SK-N-SH (cell line): Measurements from ENCODE around the gene LINGO3. TPM values are rescaled to one million over a fixed set of nuclear protein-coding genes. Genes with fewer than 3 reads are reported as not detected.

Experiments used
- CTCF ChIA-PET: fragments of 300-600, 350-600 bp; formaldehyde crosslinking; extraction: SDS; loops from one replicate; lab custom pipeline; 2021; lab: Yijun Ruan, JAX
- POLR2A ChIA-PET: fragments of 350-600 bp; sonication (Branson Sonifier 250); formaldehyde crosslinking; extraction: SDS; loops from one replicate; lab custom pipeline; 2020; ENCODE audit warnings: antibody characterized with exemption, inconsistent platforms; lab: Yijun Ruan, JAX
- DNase-seq: peaks from one replicate; pipeline ENCODE4 v3.0.0; 2012
- H2AFZ ChIP-seq: fragments of 200-600 bp; sonication (generic); 2 replicates; pipeline ENCODE4 v1.8.1; 2016; ENCODE audit warnings: antibody characterized with exemption, mild to moderate bottlenecking, low read depth
- H3F3A ChIP-seq: fragments of 200-600 bp; sonication (generic); replicated peaks from 2 replicates; pipeline ENCODE3; 2016; ENCODE audit warnings: antibody characterized with exemption, mild to moderate bottlenecking; ENCODE audit not compliant: insufficient read depth
- H3K27ac ChIP-seq, 2 experiments: fragments of 200-500 bp in 1 of 2; fragments of 200-600 bp in 1 of 2; sonication (Bioruptor generic) in 1 of 2; sonication (generic), shearing (Covaris generic) in 1 of 2; 2 replicates each; pipeline versions ENCODE4 v1.5.1 to v1.6.1; 2014 to 2016; ENCODE audit warnings: low read depth in 2 of 2, inconsistent platforms in 1 of 2, low read length in 1 of 2, mild to moderate bottlenecking in 1 of 2, mixed read lengths in 1 of 2
- H3K27me3 ChIP-seq: fragments of 200-600 bp; sonication (generic), shearing (Covaris generic); 2 replicates; pipeline ENCODE4 v1.6.1; 2016; ENCODE audit warnings: mixed run types; ENCODE audit not compliant: insufficient read depth
- H3K36me3 ChIP-seq, 2 experiments: fragments of 200-500 bp in 1 of 2; fragments of 200-600 bp in 1 of 2; sonication (Bioruptor generic) in 1 of 2; sonication (generic) in 1 of 2; replicated peaks in 1 of 2; 2 replicates each; pipeline versions ENCODE3 to v1.5.1; 2014 to 2016; ENCODE audit warnings: low read length in 1 of 2, mild to moderate bottlenecking in 1 of 2; ENCODE audit not compliant: insufficient read depth in 2 of 2, control insufficient read depth in 1 of 2
- H3K4me1 ChIP-seq, 2 experiments: fragments of 200-500 bp in 1 of 2; fragments of 200-600 bp in 1 of 2; sonication (Bioruptor generic) in 1 of 2; sonication (generic), shearing (Covaris generic) in 1 of 2; 2 replicates each; pipeline versions ENCODE4 v1.5.1 to v1.6.1; 2014 to 2016; ENCODE audit warnings: low read depth in 1 of 2, low read length in 1 of 2, mixed run types in 1 of 2; ENCODE audit not compliant: insufficient read depth in 2 of 2, control insufficient read depth in 1 of 2
- H3K4me2 ChIP-seq: fragments of 200-600 bp; sonication (generic), shearing (Covaris generic); 2 replicates; pipeline ENCODE4 v1.6.1; 2017; ENCODE audit warnings: mixed run types
- H3K4me3 ChIP-seq, 2 experiments: fragments of 200-500 bp in 1 of 2; fragments of 200-600 bp in 1 of 2; sonication (Bioruptor generic) in 1 of 2; sonication (generic), shearing (Covaris generic) in 1 of 2; 2 replicates each; pipeline versions ENCODE4 v1.5.1 to v1.8.1; 2014 to 2016; ENCODE audit warnings: low read depth in 2 of 2, inconsistent platforms in 1 of 2, low read length in 1 of 2, mild to moderate bottlenecking in 1 of 2, mixed read lengths in 1 of 2, moderate library complexity in 1 of 2
- H3K79me2 ChIP-seq: fragments of 200-600 bp; sonication (generic); 2 replicates; pipeline ENCODE4 v1.8.1; 2017; ENCODE audit warnings: mild to moderate bottlenecking; ENCODE audit not compliant: insufficient read depth
- H3K9ac ChIP-seq: fragments of 200-600 bp; sonication (generic); 2 replicates; pipeline ENCODE4 v1.6.1; 2017; ENCODE audit warnings: mixed run types
- H3K9me2 ChIP-seq: fragments of 200-600 bp; sonication (generic); 2 replicates; pipeline ENCODE4 v1.6.1; 2017; ENCODE audit warnings: mixed run types
- H3K9me3 ChIP-seq: fragments of 200-600 bp; sonication (generic); 2 replicates; pipeline ENCODE4 v1.6.1; 2017; ENCODE audit warnings: mixed run types, mild to moderate bottlenecking, moderate library complexity
- H4K20me1 ChIP-seq: fragments of 200-600 bp; sonication (generic); 2 replicates; pipeline ENCODE4 v1.6.1; 2017; ENCODE audit warnings: mild to moderate bottlenecking, mixed run types; ENCODE audit not compliant: insufficient read depth
- EZH2phosphoT487 ChIP-seq: fragments of 200-600 bp; sonication (generic); IDR thresholded peaks from 2 replicates; pipeline ENCODE4 v1.6.1; 2017; ENCODE audit warnings: low read depth, mixed run types, mild to moderate bottlenecking, antibody characterized with exemption, moderate library complexity, borderline replicate concordance
- FOSL2 ChIP-seq: IDR thresholded peaks from 2 replicates; pipeline ENCODE4 v1.4.0; 2012; ENCODE audit warnings: low read depth, mild to moderate bottlenecking, moderate library complexity, borderline replicate concordance
- FOXJ3 ChIP-seq: sonication (generic); formaldehyde crosslinking; IDR thresholded peaks from 2 replicates; pipeline ENCODE4 v1.5.1; 2020; ENCODE audit warnings: mild to moderate bottlenecking, missing genetic modification reagents
- GABPA ChIP-seq: IDR thresholded peaks from 2 replicates; pipeline ENCODE4 v1.4.0; 2012; ENCODE audit warnings: low read depth, mild to moderate bottlenecking
- GATA2 ChIP-seq: sonication (generic); formaldehyde crosslinking; IDR thresholded peaks from 2 replicates; pipeline ENCODE4 v1.5.0; 2020; ENCODE audit warnings: mild to moderate bottlenecking, missing genetic modification reagents
- JUND ChIP-seq: IDR thresholded peaks from 2 replicates; pipeline ENCODE4 v1.4.0; 2012
- MAX ChIP-seq: IDR thresholded peaks from 2 replicates; pipeline ENCODE4 v1.4.0; 2012; ENCODE audit warnings: low read depth
- POLR2AphosphoS5 ChIP-seq: IDR thresholded peaks from 2 replicates; pipeline ENCODE4 v1.6.1; 2012; ENCODE audit warnings: low read depth, low read length
- RAD21 ChIP-seq: IDR thresholded peaks from 2 replicates; pipeline ENCODE4 v1.6.1; 2012; ENCODE audit warnings: mild to moderate bottlenecking, low read length
- RFX5 ChIP-seq: IDR thresholded peaks from 2 replicates; pipeline ENCODE4 v1.6.1; 2012; ENCODE audit warnings: mild to moderate bottlenecking, improper control_type of control experiment, low read length
- RXRA ChIP-seq: IDR thresholded peaks from 2 replicates; pipeline ENCODE4 v1.4.0; 2012; ENCODE audit warnings: low read depth, mild to moderate bottlenecking, borderline replicate concordance
- SIN3A ChIP-seq: IDR thresholded peaks from 2 replicates; pipeline ENCODE4 v1.6.1; 2012; ENCODE audit warnings: low read depth, mild to moderate bottlenecking, low read length, moderate library complexity, borderline replicate concordance
- TAF1 ChIP-seq: IDR thresholded peaks from 2 replicates; pipeline ENCODE4 v1.6.1; 2012; ENCODE audit warnings: low read depth, mild to moderate bottlenecking, low read length, moderate library complexity, borderline replicate concordance
- TCF12 ChIP-seq: IDR thresholded peaks from 2 replicates; pipeline ENCODE4 v1.4.0; 2012
- USF1 ChIP-seq: IDR thresholded peaks from 2 replicates; pipeline ENCODE4 v1.4.0; 2012; ENCODE audit warnings: low read depth, borderline replicate concordance
- USF2 ChIP-seq: fragments of 150-350 bp; IDR thresholded peaks from 2 replicates; pipeline ENCODE4 v1.6.1; 2017; ENCODE audit warnings: antibody characterized with exemption, low read length, low read depth, borderline replicate concordance
- YY1 ChIP-seq: IDR thresholded peaks from 2 replicates; pipeline ENCODE4 v1.4.0; 2012; ENCODE audit warnings: low read depth, mild to moderate bottlenecking
- ZBTB33 ChIP-seq: IDR thresholded peaks from 2 replicates; pipeline ENCODE4 v1.4.0; 2012; ENCODE audit warnings: low read depth, borderline replicate concordance
- WGBS: methylation state at CpG from one replicate; pipeline ENCODE4 v1.1.6; 2017; ENCODE audit warnings: low lambda C conversion rate; 5-methylcytosine and 5-hydroxymethylcytosine counted together
- polyA plus RNA-seq, 3 experiments: library from polyadenylated mRNA; depleted of rRNA; stranded (reverse); fragments of >200 nt; gene quantifications; 2 replicates each; pipeline ENCODE4 v1.2.3, GENCODE V29; 2012

Gene LINGO3
- polyA plus RNA-seq, 1 of the 3 experiments (the other 2 are of a cell fraction): not detected

- Histone ChIP-seq H3K79me2 (peaks cover 32% of the 10 kb centered on the region), H3K4me1 (peaks cover 0 to 4% of the 10 kb centered on the region in 2 experiments; a peak in 2 of 4 replicates), H3K4me3 (no peak overlapping the region), H3K9me2 (no peaks in the 10 kb centered on the region), H3K36me3 (peaks cover 3 to 21% of the 10 kb centered on the region in 2 experiments), H3K9ac (no peak overlapping the region), H3K4me2 (no peak overlapping the region), H3F3A (no peaks in the 10 kb centered on the region), H2AFZ (no peak overlapping the region), H3K27me3 (no peaks in the 10 kb centered on the region), H3K27ac (no peak overlapping the region), H3K9me3 (no peaks in the 10 kb centered on the region), H4K20me1 (0 out of 2 replicates have a peak, but pooled peaks cover 8% of the 10 kb centered on the region)
- POLR2A ChIA-PET: no interaction called here
- CTCF ChIA-PET: interaction anchor here (1.3 to 3.7 kb wide), 2 partner anchors 49 to 313 kb away, joined by 3 to 16 read pairs; no protein-coding TSS in a partner anchor
- no peak for TF ChIP-seq ZBTB33
- no peak for TF ChIP-seq GABPA
- TF ChIP-seq JUND: no peak
- TF ChIP-seq USF1: no peak
- TF ChIP-seq TCF12: no peak
- TF ChIP-seq POLR2AphosphoS5: no peak
- no peak for TF ChIP-seq FOXJ3 (CRISPR knock-in tag)
- no peak for TF ChIP-seq FOSL2
- no peak for TF ChIP-seq MAX
- no peak for TF ChIP-seq USF2
- TF ChIP-seq SIN3A: no peak
- TF ChIP-seq TAF1: no peak
- TF ChIP-seq GATA2: no peak
- TF ChIP-seq RAD21: no peak
- no peak for TF ChIP-seq EZH2phosphoT487
- TF ChIP-seq RFX5: no peak
- TF ChIP-seq RXRA: no peak
- TF ChIP-seq YY1: no peak
- WGBS: 93% methylated on average over 15 of the region's 19 CpGs
- no peak for DNase-seq
Observed at GRCh38 chr19:2323707-2324106, 15.8 kb upstream of the LINGO3 start.
